DMS114 treated with DMSO at 0.1 percent for 48 hours (cell line): ENCODE data around the gene COX7B.
"Not testable (repeated sequence)": the region's sequence is repeated elsewhere in the genome, so short reads cannot be mapped to it uniquely, and the experiment has no call there.

Experiments
- DNase-seq: peaks from one replicate; lab custom pipeline; 2025; ENCODE audit not compliant: unreplicated experiment; lab: John Stamatoyannopoulos, UW

The COX7B gene

GRCh38 chrX:77945031-77945430 is 45.8 kb downstream of the COX7B start:
- not testable (repeated sequence) for DNase-seq

GRCh38 chrX:77945910-77946545 is 46.8 kb downstream of the COX7B start:
- no peak for DNase-seq

GRCh38 chrX:77946571-77946970 is 47.3 kb downstream of the COX7B start:
- no peak for DNase-seq

- DNase-seq: no peak
Observed at GRCh38 chrX:77949840-77950239, 50.6 kb downstream of the COX7B start.

- no peak for DNase-seq
Observed at GRCh38 chrX:77952173-77952572, 52.9 kb downstream of the COX7B start.

- DNase-seq: no peak
Observed at GRCh38 chrX:77953302-77953701, 54.0 kb downstream of the COX7B start.

GRCh38 chrX:77953708-77954107 is 54.4 kb downstream of the COX7B start:
- DNase-seq: no peak
